ENCODE measurements around the gene HADHB.

DNA sequence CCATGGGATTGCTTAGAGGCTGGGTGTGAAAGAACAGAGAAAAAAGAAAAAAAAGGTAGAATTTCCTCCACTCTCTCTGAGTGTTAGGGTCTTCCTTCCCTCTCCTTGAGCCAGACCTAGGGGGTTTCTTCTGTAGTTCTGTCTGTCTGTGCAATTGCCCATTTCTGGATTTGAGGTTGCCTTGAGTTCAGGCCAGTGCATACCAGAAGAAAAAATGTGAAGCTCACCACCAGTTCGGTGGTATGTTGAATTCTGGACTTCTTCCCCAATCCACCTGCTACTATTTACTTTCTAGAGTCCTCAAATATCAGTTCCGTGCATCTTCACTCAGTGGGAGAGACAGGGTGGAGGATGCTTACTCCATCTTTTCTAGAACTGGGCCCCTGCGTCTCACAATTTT, 85.9 kb downstream of the HADHB start:
- TF ChIP-seq TAF1 (IDR thresholded peaks at IDR 0.05; ENCODE audit: low read depth, low read length) = no peak
- no peak for TF ChIP-seq POLR2A (IDR thresholded peaks at IDR 0.05; ENCODE audit: low read depth, low read length)
- no peak for TF ChIP-seq SPI1 (IDR thresholded peaks at IDR 0.05; ENCODE audit: low read depth, low read length)
- no peak for TF ChIP-seq POLR2AphosphoS5 (IDR thresholded peaks at IDR 0.05; ENCODE audit: low read depth, low read length)
- TF ChIP-seq POU2F2 (IDR thresholded peaks at IDR 0.05; ENCODE audit: low read depth, low read length) = no peak
- TF ChIP-seq PAX5 (IDR thresholded peaks at IDR 0.05; ENCODE audit: insufficient read depth, low read length, severe bottlenecking) = no peak

Data from GM12891 (cell line).